ENCODE data around the gene CDKL1.
"Not testable (repeated sequence)": the region's sequence is repeated elsewhere in the genome, so short reads cannot be mapped to it uniquely, and the experiment has no call there.

Gene CDKL1

GRCh38 chr14:50364792-50365191, 31.9 kb downstream of the CDKL1 start:
- TF ChIP-seq TCF4 (CRISPR knock-in tag; IDR thresholded peaks at IDR 0.05; ENCODE audit: borderline replicate concordance) (no peak), ZNF70 (CRISPR knock-in tag; IDR thresholded peaks at IDR 0.05) (no peak), RARB (CRISPR knock-in tag; IDR thresholded peaks at IDR 0.05) (no peak), ZC3H10 (CRISPR knock-in tag; IDR thresholded peaks at IDR 0.05) (no peak), CSDC2 (CRISPR knock-in tag; IDR thresholded peaks at IDR 0.05) (no peak), TOX (CRISPR knock-in tag; IDR thresholded peaks at IDR 0.05; ENCODE audit: borderline replicate concordance) (no peak), ZFP3 (CRISPR knock-in tag; IDR thresholded peaks at IDR 0.05) (no peak), ZFP30 (CRISPR knock-in tag; IDR thresholded peaks at IDR 0.05) (no peak), ZNF565 (CRISPR knock-in tag; conservative IDR thresholded peaks at IDR 0.05; ENCODE audit: low read depth) (no peak), BACH2 (CRISPR knock-in tag; IDR thresholded peaks at IDR 0.05; ENCODE audit: borderline replicate concordance) (no peak), PATZ1 (CRISPR knock-in tag; IDR thresholded peaks at IDR 0.05; ENCODE audit: borderline replicate concordance) (no peak), ZNF8 (CRISPR knock-in tag; IDR thresholded peaks at IDR 0.05) (no peak)
- TF ChIP-seq, protein P1, sequence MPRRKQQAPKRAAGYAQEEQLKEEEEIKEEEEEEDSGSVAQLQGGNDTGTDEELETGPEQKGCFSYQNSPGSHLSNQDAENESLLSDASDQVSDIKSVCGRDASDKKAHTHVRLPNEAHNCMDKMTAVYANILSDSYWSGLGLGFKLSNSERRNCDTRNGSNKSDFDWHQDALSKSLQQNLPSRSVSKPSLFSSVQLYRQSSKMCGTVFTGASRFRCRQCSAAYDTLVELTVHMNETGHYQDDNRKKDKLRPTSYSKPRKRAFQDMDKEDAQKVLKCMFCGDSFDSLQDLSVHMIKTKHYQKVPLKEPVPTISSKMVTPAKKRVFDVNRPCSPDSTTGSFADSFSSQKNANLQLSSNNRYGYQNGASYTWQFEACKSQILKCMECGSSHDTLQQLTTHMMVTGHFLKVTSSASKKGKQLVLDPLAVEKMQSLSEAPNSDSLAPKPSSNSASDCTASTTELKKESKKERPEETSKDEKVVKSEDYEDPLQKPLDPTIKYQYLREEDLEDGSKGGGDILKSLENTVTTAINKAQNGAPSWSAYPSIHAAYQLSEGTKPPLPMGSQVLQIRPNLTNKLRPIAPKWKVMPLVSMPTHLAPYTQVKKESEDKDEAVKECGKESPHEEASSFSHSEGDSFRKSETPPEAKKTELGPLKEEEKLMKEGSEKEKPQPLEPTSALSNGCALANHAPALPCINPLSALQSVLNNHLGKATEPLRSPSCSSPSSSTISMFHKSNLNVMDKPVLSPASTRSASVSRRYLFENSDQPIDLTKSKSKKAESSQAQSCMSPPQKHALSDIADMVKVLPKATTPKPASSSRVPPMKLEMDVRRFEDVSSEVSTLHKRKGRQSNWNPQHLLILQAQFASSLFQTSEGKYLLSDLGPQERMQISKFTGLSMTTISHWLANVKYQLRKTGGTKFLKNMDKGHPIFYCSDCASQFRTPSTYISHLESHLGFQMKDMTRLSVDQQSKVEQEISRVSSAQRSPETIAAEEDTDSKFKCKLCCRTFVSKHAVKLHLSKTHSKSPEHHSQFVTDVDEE (CRISPR knock-in tag; IDR thresholded peaks at IDR 0.05), result no peak
- TF ChIP-seq, protein P2, sequence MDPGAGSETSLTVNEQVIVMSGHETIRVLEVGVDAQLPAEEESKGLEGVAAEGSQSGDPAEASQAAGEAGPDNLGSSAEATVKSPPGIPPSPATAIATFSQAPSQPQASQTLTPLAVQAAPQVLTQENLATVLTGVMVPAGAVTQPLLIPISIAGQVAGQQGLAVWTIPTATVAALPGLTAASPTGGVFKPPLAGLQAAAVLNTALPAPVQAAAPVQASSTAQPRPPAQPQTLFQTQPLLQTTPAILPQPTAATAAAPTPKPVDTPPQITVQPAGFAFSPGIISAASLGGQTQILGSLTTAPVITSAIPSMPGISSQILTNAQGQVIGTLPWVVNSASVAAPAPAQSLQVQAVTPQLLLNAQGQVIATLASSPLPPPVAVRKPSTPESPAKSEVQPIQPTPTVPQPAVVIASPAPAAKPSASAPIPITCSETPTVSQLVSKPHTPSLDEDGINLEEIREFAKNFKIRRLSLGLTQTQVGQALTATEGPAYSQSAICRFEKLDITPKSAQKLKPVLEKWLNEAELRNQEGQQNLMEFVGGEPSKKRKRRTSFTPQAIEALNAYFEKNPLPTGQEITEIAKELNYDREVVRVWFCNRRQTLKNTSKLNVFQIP (CRISPR knock-in tag; IDR thresholded peaks at IDR 0.05; ENCODE audit: borderline replicate concordance, low read depth), result no peak
- no peak for ATAC-seq

GRCh38 chr14:50363714-50364111, 33.0 kb downstream of the CDKL1 start:
- ATAC-seq, result no peak; the same call in 2 of the 3 replicates
- TF ChIP-seq TOX (CRISPR knock-in tag; IDR thresholded peaks at IDR 0.05; ENCODE audit: borderline replicate concordance) (no peak), ISL1 (CRISPR knock-in tag; IDR thresholded peaks at IDR 0.05) (no peak), OSR1 (CRISPR knock-in tag; IDR thresholded peaks at IDR 0.05) (no peak), PPARA (CRISPR knock-in tag; IDR thresholded peaks at IDR 0.05; ENCODE audit: borderline replicate concordance) (no peak), ZNF8 (CRISPR knock-in tag; IDR thresholded peaks at IDR 0.05) (no peak), ZNF565 (CRISPR knock-in tag; conservative IDR thresholded peaks at IDR 0.05; ENCODE audit: low read depth) (no peak), BACH2 (CRISPR knock-in tag; IDR thresholded peaks at IDR 0.05; ENCODE audit: borderline replicate concordance) (no peak), ZFP3 (CRISPR knock-in tag; IDR thresholded peaks at IDR 0.05) (no peak), ZFP30 (CRISPR knock-in tag; IDR thresholded peaks at IDR 0.05) (no peak), SNAI2 (CRISPR knock-in tag; IDR thresholded peaks at IDR 0.05) (no peak)
- TF ChIP-seq, protein P3, sequence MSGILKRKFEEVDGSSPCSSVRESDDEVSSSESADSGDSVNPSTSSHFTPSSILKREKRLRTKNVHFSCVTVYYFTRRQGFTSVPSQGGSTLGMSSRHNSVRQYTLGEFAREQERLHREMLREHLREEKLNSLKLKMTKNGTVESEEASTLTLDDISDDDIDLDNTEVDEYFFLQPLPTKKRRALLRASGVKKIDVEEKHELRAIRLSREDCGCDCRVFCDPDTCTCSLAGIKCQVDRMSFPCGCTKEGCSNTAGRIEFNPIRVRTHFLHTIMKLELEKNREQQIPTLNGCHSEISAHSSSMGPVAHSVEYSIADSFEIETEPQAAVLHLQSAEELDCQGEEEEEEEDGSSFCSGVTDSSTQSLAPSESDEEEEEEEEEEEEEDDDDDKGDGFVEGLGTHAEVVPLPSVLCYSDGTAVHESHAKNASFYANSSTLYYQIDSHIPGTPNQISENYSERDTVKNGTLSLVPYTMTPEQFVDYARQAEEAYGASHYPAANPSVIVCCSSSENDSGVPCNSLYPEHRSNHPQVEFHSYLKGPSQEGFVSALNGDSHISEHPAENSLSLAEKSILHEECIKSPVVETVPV (CRISPR knock-in tag; IDR thresholded peaks at IDR 0.05), result no peak

GRCh38 chr14:50362764-50363713, 33.6 kb downstream of the CDKL1 start:
- ATAC-seq, result no peak
- TF ChIP-seq ZC3H10 (CRISPR knock-in tag; IDR thresholded peaks at IDR 0.05) (no peak), TOX (CRISPR knock-in tag; IDR thresholded peaks at IDR 0.05; ENCODE audit: borderline replicate concordance) (no peak)

DNA sequence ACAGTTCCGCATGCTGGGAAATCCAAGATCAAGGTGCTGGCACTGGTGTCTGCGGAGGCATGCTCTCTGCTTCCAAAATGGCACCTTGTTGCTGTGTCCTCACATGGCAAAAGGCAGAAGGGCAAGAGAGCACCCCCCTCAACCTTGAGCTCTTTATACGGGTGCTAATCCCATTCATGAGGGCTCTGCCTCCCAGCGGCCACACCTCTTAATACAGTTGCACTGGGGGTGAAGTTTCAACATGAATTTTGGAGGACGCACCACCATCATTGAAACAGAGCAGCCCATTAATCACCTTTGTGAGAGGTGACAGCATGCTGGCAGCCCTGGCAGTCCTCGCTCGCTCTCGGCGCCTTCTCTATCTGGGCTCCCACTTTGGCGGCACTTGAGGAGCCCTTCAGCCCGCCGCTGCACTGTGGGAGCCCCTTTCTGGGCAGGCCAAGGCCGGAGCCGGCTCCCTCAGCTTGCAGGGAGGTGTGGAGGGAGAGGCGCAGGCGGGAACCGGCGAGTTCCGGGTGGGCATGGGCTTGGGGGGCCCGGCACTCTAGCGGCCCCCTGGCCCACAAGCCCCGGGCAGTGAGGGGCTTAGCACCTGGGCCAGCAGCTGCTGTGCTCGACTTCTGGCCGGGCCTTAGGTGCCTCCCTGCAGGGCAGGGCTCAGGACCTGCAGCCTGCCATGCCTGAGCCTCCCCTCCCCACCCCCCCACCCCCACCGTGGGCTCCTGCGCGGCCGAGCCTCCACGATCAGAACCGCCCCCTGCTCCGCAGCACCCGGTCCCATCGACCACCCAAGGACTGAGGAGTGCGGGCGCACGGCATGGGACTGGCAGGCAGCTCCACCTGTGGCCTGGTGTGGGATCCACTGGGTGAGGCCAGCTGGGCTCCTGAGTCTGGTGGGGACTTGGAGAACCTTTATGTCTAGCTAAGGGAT, 34.9 kb downstream of the CDKL1 start:
- not testable (repeated sequence) for ATAC-seq

All from SK-N-SH treated with all-trans-retinoic acid at 6 μM for 48 hours (cell line).